HepG2 (cell line): ENCODE data around the gene NEURL4. TPM values are rescaled to one million over a fixed set of nuclear protein-coding genes. Genes with fewer than 3 reads are reported as not detected.
A peak's percentile ranks its signal among the peaks of the same experiment; 100 is the strongest.

ENCODE experiments used
- ATAC-seq: fragments of 200-7000 bp; cut with Tn5 transposase; 3 replicates; pipeline ENCODE4 v1.9.1; 2020; ENCODE audit warnings: mild to moderate bottlenecking, moderate library complexity
- BruUV-seq: library from RNA; stranded (reverse); fragments of 400-500 nt; replicated peaks from 2 replicates; lab custom pipeline; 2021; lab: Mats Ljungman, UMichigan
- CTCF ChIA-PET: fragments of 300-600 bp; formaldehyde crosslinking; extraction: SDS; loops from one replicate; lab custom pipeline; 2021; ENCODE audit warnings: low total read pairs, inconsistent platforms, low intra/inter-chr PET ratio; lab: Yijun Ruan, JAX
- POLR2A ChIA-PET: fragments of 350-600 bp; sonication (Branson Sonifier 250); formaldehyde crosslinking; loops from one replicate; lab custom pipeline; 2020; ENCODE audit warnings: antibody characterized with exemption, inconsistent platforms; lab: Yijun Ruan, JAX
- DNase-seq: peaks from one replicate; pipeline ENCODE4 v3.0.0-alpha.2; 2015; ENCODE audit warnings: low spot score
- FAIRE-seq: peaks from 3 replicates; lab custom pipeline; 2011; peaks lifted over from hg19 to GRCh38; lab: Jason Lieb, UNC
- H2AFZ ChIP-seq: one replicate; pipeline ENCODE4 v1.6.1; 2011; ENCODE audit warnings: low read length, inconsistent platforms
- H3K27ac ChIP-seq: fragments of 300-600 bp; 3 replicates; pipeline ENCODE4 v1.8.0; 2011; ENCODE audit warnings: mixed run types, mild to moderate bottlenecking, mixed read lengths, low read length, inconsistent platforms; ENCODE audit not compliant: insufficient read depth; ENCODE audit errors: extremely low read length
- H3K27me3 ChIP-seq, 2 experiments: fragments of 200-600 bp in 1 of 2; 2 replicates in 1 of 2; 3 replicates in 1 of 2; pipeline versions ENCODE4 v1.6.0 to v1.8.0; 2011; ENCODE audit warnings: low read length in 2 of 2, mild to moderate bottlenecking in 2 of 2, moderate library complexity in 2 of 2, inconsistent platforms in 1 of 2; ENCODE audit not compliant: insufficient read depth in 2 of 2, control insufficient read depth in 1 of 2
- H3K36me3 ChIP-seq, 2 experiments: fragments of 200-600 bp in 1 of 2; replicated peaks in 1 of 2; 2 replicates in 1 of 2; 3 replicates in 1 of 2; pipeline versions ENCODE4 v1.5.1 to v1.8.0; 2011; ENCODE audit warnings: low read length in 2 of 2, inconsistent platforms in 1 of 2; ENCODE audit not compliant: insufficient read depth in 2 of 2, control insufficient read depth in 1 of 2
- H3K4me1 ChIP-seq: 2 replicates; pipeline ENCODE4 v1.5.1; 2012; ENCODE audit warnings: low read length, inconsistent platforms; ENCODE audit not compliant: insufficient read depth
- H3K4me2 ChIP-seq: 2 replicates; pipeline ENCODE4 v1.6.0; 2011; ENCODE audit warnings: low read depth, low read length, inconsistent platforms
- H3K4me3 ChIP-seq, 3 experiments: fragments of 200-600 bp in 1 of 3; sonication (generic), shearing (Covaris generic) in 1 of 3; replicated peaks in 1 of 3; 2 replicates each; pipeline ENCODE4 v1.5.1; 2011 to 2016; ENCODE audit warnings: low read length in 3 of 3, inconsistent platforms in 2 of 3, low read depth in 2 of 3, mild to moderate bottlenecking in 2 of 3, control low read depth in 1 of 3, mixed read lengths in 1 of 3; ENCODE audit not compliant: insufficient read depth in 1 of 3
- H3K79me2 ChIP-seq: one replicate; pipeline ENCODE4 v1.6.1; 2011; ENCODE audit warnings: low read length, inconsistent platforms; ENCODE audit not compliant: insufficient read depth
- H3K9ac ChIP-seq: 2 replicates; pipeline ENCODE4 v1.6.0; 2011; ENCODE audit warnings: mild to moderate bottlenecking, low read depth, low read length, inconsistent platforms; ENCODE audit not compliant: insufficient read depth
- H3K9me3 ChIP-seq: 2 replicates; pipeline ENCODE4 v1.5.1; 2012; ENCODE audit warnings: mild to moderate bottlenecking, low read length
- H4K20me1 ChIP-seq: 2 replicates; pipeline ENCODE4 v1.6.0; 2011; ENCODE audit warnings: inconsistent platforms, mild to moderate bottlenecking, low read length, moderate library complexity; ENCODE audit not compliant: insufficient read depth
- GPN1 ChIP-seq: sonication (generic); formaldehyde crosslinking; IDR thresholded peaks from 2 replicates; pipeline ENCODE4 v1.5.1; 2020; ENCODE audit warnings: missing genetic modification reagents, borderline replicate concordance
- PAWR ChIP-seq: sonication (generic); formaldehyde crosslinking; IDR thresholded peaks from 2 replicates; pipeline ENCODE4 v1.4.0; 2020; ENCODE audit warnings: missing genetic modification reagents, mild to moderate bottlenecking, borderline replicate concordance
- RXRA ChIP-seq: sonication (generic); formaldehyde crosslinking; IDR thresholded peaks from 2 replicates; pipeline ENCODE4 v1.5.1; 2020; ENCODE audit warnings: missing genetic modification reagents
- SAP130 ChIP-seq: IDR thresholded peaks from 2 replicates; pipeline ENCODE4 v1.6.1; 2016; ENCODE audit warnings: low read depth
- SP5 ChIP-seq: IDR thresholded peaks from 2 replicates; pipeline ENCODE4 v1.6.1; 2016; ENCODE audit warnings: low read depth, borderline replicate concordance
- ZNF143 ChIP-seq: sonication (generic); formaldehyde crosslinking; IDR thresholded peaks from 2 replicates; pipeline ENCODE4 v1.4.0; 2020; ENCODE audit warnings: missing genetic modification reagents
- ZNF543 ChIP-seq: sonication (generic); formaldehyde crosslinking; IDR thresholded peaks from 2 replicates; pipeline ENCODE4 v1.4.0; 2020; ENCODE audit warnings: mild to moderate bottlenecking, missing genetic modification reagents
- ZNF589 ChIP-seq: sonication (generic); formaldehyde crosslinking; conservative IDR thresholded peaks from 2 replicates; pipeline ENCODE4 v1.8.0; 2022; ENCODE audit warnings: mild to moderate bottlenecking, moderate library complexity, missing genetic modification reagents
- WGBS: methylation state at CpG from one replicate; pipeline ENCODE4 v1.1.6; 2017; ENCODE audit warnings: low lambda C conversion rate; 5-methylcytosine and 5-hydroxymethylcytosine counted together
- in situ Hi-C: cut with HindIII; loops from 2 replicates; pipeline ENCODE4 v1.10.0; 2017; ENCODE audit warnings: low pct_unique_long_range_greater_than_20kb; ENCODE audit not compliant: extremely low pct_ligation_motif_present
- intact Hi-C: fragments of 100-400 bp; cut with micrococcal nuclease; formaldehyde crosslinking; loops from one replicate; pipeline ENCODE4 v1.10.0; 2022; ENCODE audit not compliant: unreplicated experiment
- polyA plus RNA-seq, 8 experiments: library from polyadenylated mRNA; depleted of rRNA in 3 of 8; stranded (reverse) in 7 of 8; unstranded in 1 of 8; fragments of >200 nt; fragmentation: Illumina TruSeq in 4 of 8; extraction: Trizol in 4 of 8; gene quantifications; 2 replicates each; pipeline versions ENCODE4 v1.2.1 to v1.2.3, GENCODE V29; 2011 to 2016; ENCODE audit warnings: low read depth in 4 of 8, missing spikeins in 1 of 8, mixed read lengths in 1 of 8; ENCODE audit not compliant: insufficient read depth in 1 of 8
- total RNA-seq, 5 experiments: library from RNA; depleted of rRNA; stranded (reverse); fragments of >200 nt; fragmentation: Illumina TruSeq; extraction: Trizol; gene quantifications; 2 replicates each; pipeline ENCODE4 v1.2.3, GENCODE V29; 2016; ENCODE audit warnings: low read depth in 1 of 5
- TF ChIP-seq, protein P1 (sequence below): sonication (generic); formaldehyde crosslinking; IDR thresholded peaks from 2 replicates; pipeline ENCODE4 v1.4.0; 2020; ENCODE audit warnings: missing genetic modification reagents
- TF ChIP-seq, protein P2 (sequence below): sonication (generic); formaldehyde crosslinking; IDR thresholded peaks from 2 replicates; pipeline ENCODE4 v1.5.0; 2020; ENCODE audit warnings: missing genetic modification reagents
- TF ChIP-seq, protein P3 (sequence below): sonication (generic); formaldehyde crosslinking; IDR thresholded peaks from 2 replicates; pipeline ENCODE4 v1.4.0; 2020; ENCODE audit warnings: missing genetic modification reagents, borderline replicate concordance
- TF ChIP-seq, protein P4 (sequence below), 2 experiments: sonication (generic) in 1 of 2; formaldehyde crosslinking in 1 of 2; IDR thresholded peaks; 2 replicates each; pipeline versions ENCODE4 v1.4.0 to v1.6.1; 2016 to 2020; ENCODE audit warnings: borderline replicate concordance in 1 of 2, low read depth in 1 of 2, mild to moderate bottlenecking in 1 of 2, missing genetic modification reagents in 1 of 2

NEURL4 gene
- total and polyA plus RNA-seq, 2 of the 13 experiments (the other 11 are each of a cell fraction or from before 2014, with no cell fraction given) = 14.8 to 15.7 TPM

DNA sequence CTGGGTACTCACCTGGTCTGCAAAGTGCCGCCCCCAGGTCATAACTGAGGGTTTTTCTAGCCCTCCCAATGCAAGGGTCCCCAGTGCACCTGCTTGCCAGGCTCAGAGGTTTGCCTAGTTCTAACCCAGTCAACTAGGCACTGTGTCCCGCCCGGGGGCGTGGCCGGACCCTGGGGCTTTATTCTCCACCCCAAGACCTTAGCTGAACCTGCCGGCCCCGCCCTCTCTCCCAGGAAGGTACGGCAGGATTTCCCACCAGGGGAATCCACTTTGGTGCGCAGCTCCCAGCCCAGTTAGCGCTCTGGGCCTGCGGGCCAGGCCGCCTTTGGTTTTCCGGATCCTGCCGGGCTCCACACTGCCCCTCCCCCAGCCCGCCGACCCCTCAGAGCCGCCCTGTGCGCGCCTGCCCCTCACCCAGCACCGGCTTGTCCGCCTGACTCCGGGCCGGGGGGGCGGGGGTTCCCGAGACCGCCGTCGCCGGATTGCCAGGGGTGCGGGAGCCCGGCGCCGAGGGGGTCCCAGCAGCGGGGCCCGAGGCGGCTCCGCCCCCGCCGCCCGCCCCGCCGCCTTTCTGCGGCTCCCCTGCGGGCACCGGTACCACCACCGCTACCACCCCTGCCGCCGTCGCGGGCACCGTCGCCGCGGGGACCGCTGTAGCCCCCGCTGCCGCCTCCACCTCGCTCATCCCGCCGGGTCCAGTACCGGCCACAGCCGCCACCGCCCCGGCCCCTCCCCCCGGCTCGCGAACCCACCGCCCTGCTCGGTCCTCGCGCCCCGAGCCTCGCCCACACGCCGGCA, 35.1 kb downstream of the NEURL4 start:
- ATAC-seq (peak; percentile 52), FAIRE-seq (peak; percentile 30), DNase-seq (peak; percentile 49)
- H4K20me1 ChIP-seq = no peaks in the 10 kb centered on the region
- no peak overlapping the region for H2AFZ ChIP-seq
- peak overlapping the region in 2 of 3 experiments; percentile 15 to 53; a peak in 4 of 6 replicates for H3K4me3 ChIP-seq
- in situ Hi-C loops = no loop called here
- no peaks in the 10 kb centered on the region for H3K79me2 ChIP-seq
- H3K27me3 ChIP-seq = peaks cover 0 to 11% of the 10 kb centered on the region in 2 experiments; a peak in 2 of 5 replicates
- peak overlapping the region; percentile 75 for H3K4me2 ChIP-seq
- BruUV-seq = no TSS peak
- 0 out of 2 replicates have a peak overlapping the region, but pooled peaks have one; percentile 34 for H3K9ac ChIP-seq
- H3K9me3 ChIP-seq = no peaks in the 10 kb centered on the region
- intact Hi-C loops = no loop called here
- no peaks in the 10 kb centered on the region for H3K36me3 ChIP-seq
- H3K27ac ChIP-seq = no peak overlapping the region
- ChIA-PET POLR2A (interaction anchor here (0.5 to 3.7 kb wide), 6 partner anchors 12 to 248 kb away, joined by 3 to 35 read pairs (median 4); partner anchors contain the start of genes DVL2, GABARAP and SLC2A4), CTCF (no interaction called here)
- peaks cover 41% of the 10 kb centered on the region for H3K4me1 ChIP-seq
- whole genome bisulfite sequencing = 79% methylated on average over 42 of the region's 75 CpGs
- TF ChIP-seq SAP130 (CRISPR knock-in tag) (peak; percentile 35; the same call in 1 of the 2 replicates), SP5 (peak; percentile 58; the same call in 1 of the 2 replicates), ZNF543 (CRISPR knock-in tag) (0 out of 2 replicates have a peak, but pooled peaks have one; percentile 40), RXRA (CRISPR knock-in tag) (peak; percentile 95), GPN1 (CRISPR knock-in tag) (no peak), PAWR (CRISPR knock-in tag) (no peak), ZNF143 (no peak), ZNF589 (CRISPR knock-in tag) (no peak)
- TF ChIP-seq, protein P1, sequence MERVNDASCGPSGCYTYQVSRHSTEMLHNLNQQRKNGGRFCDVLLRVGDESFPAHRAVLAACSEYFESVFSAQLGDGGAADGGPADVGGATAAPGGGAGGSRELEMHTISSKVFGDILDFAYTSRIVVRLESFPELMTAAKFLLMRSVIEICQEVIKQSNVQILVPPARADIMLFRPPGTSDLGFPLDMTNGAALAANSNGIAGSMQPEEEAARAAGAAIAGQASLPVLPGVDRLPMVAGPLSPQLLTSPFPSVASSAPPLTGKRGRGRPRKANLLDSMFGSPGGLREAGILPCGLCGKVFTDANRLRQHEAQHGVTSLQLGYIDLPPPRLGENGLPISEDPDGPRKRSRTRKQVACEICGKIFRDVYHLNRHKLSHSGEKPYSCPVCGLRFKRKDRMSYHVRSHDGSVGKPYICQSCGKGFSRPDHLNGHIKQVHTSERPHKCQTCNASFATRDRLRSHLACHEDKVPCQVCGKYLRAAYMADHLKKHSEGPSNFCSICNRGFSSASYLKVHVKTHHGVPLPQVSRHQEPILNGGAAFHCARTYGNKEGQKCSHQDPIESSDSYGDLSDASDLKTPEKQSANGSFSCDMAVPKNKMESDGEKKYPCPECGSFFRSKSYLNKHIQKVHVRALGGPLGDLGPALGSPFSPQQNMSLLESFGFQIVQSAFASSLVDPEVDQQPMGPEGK = peak; percentile 57; the same call in 1 of the 2 replicates
- TF ChIP-seq, protein P2, sequence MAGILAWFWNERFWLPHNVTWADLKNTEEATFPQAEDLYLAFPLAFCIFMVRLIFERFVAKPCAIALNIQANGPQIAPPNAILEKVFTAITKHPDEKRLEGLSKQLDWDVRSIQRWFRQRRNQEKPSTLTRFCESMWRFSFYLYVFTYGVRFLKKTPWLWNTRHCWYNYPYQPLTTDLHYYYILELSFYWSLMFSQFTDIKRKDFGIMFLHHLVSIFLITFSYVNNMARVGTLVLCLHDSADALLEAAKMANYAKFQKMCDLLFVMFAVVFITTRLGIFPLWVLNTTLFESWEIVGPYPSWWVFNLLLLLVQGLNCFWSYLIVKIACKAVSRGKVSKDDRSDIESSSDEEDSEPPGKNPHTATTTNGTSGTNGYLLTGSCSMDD = no peak
- TF ChIP-seq, protein P3, sequence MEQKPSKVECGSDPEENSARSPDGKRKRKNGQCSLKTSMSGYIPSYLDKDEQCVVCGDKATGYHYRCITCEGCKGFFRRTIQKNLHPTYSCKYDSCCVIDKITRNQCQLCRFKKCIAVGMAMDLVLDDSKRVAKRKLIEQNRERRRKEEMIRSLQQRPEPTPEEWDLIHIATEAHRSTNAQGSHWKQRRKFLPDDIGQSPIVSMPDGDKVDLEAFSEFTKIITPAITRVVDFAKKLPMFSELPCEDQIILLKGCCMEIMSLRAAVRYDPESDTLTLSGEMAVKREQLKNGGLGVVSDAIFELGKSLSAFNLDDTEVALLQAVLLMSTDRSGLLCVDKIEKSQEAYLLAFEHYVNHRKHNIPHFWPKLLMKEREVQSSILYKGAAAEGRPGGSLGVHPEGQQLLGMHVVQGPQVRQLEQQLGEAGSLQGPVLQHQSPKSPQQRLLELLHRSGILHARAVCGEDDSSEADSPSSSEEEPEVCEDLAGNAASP (CRISPR knock-in tag) = peak; percentile 91; the same call in 1 of the 2 replicates
- TF ChIP-seq, protein P4, sequence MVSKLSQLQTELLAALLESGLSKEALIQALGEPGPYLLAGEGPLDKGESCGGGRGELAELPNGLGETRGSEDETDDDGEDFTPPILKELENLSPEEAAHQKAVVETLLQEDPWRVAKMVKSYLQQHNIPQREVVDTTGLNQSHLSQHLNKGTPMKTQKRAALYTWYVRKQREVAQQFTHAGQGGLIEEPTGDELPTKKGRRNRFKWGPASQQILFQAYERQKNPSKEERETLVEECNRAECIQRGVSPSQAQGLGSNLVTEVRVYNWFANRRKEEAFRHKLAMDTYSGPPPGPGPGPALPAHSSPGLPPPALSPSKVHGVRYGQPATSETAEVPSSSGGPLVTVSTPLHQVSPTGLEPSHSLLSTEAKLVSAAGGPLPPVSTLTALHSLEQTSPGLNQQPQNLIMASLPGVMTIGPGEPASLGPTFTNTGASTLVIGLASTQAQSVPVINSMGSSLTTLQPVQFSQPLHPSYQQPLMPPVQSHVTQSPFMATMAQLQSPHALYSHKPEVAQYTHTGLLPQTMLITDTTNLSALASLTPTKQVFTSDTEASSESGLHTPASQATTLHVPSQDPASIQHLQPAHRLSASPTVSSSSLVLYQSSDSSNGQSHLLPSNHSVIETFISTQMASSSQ (IDR thresholded peaks at IDR 0.05; ENCODE audit: low read depth) = no peak
- TF ChIP-seq, protein P4 (CRISPR knock-in tag; IDR thresholded peaks at IDR 0.05; ENCODE audit: borderline replicate concordance) = no peak
